ENCODE measurements around the gene TBC1D9B. TPM values are rescaled to one million over a fixed set of nuclear protein-coding genes. Genes with fewer than 3 reads are reported as not detected.
A peak's percentile ranks its signal among the peaks of the same experiment; 100 is the strongest.

TBC1D9B gene
- total RNA-seq, 4 donors from 2014 or later: 56.1 to 65.9 (median 62.7) TPM

DNA sequence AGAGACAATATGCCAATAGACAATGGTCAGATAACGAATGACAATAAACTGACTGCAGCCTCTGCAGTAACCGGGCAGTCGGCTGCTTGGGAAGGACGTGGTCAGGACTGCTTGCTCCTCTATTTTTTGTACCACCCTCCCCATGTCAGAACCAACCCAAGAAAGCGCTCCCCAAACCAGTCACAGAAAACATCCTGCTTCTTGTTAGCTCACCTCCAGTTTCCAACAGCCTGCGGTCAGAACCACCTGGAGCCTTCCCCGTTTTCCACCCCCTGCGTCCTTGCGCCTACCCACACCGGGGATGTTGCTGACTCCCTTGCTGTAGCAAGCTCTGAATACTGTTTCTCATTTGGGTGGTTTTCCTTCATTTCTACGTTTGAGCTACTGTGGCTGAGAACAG, 47.4 kb downstream of the TBC1D9B start:
- intact Hi-C loops (cut with DNase I; ENCODE audit: low total_unique reads) (no loop called here), in situ Hi-C loops (cut with MboI; ENCODE audit: low sequenced_read_pairs in 4 of 4) (loop anchor here in 1 of 4 donors (25.0 kb wide), 1 partner anchor 98 kb away; no protein-coding TSS in a partner anchor)
- H3K27me3 ChIP-seq: no peaks in the 10 kb centered on the region
- no peaks in the 10 kb centered on the region for H3K9me3 ChIP-seq
- no peak overlapping the region for H3K4me3 ChIP-seq
- peaks cover 13 to 16% of the 10 kb centered on the region in 2 donors for H3K4me1 ChIP-seq
- no peak for ATAC-seq
- no peak for DNase-seq
- peaks cover 0 to 35% of the 10 kb centered on the region in 2 donors for H3K36me3 ChIP-seq
- TF ChIP-seq POLR2A (IDR thresholded peaks at IDR 0.05): no peak
- TF ChIP-seq, protein P1, sequence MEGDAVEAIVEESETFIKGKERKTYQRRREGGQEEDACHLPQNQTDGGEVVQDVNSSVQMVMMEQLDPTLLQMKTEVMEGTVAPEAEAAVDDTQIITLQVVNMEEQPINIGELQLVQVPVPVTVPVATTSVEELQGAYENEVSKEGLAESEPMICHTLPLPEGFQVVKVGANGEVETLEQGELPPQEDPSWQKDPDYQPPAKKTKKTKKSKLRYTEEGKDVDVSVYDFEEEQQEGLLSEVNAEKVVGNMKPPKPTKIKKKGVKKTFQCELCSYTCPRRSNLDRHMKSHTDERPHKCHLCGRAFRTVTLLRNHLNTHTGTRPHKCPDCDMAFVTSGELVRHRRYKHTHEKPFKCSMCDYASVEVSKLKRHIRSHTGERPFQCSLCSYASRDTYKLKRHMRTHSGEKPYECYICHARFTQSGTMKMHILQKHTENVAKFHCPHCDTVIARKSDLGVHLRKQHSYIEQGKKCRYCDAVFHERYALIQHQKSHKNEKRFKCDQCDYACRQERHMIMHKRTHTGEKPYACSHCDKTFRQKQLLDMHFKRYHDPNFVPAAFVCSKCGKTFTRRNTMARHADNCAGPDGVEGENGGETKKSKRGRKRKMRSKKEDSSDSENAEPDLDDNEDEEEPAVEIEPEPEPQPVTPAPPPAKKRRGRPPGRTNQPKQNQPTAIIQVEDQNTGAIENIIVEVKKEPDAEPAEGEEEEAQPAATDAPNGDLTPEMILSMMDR (IDR thresholded peaks at IDR 0.05 in 4 of 5, conservative IDR thresholded peaks at IDR 0.05 in 1 of 5): no peak
- H3K27ac ChIP-seq: peak overlapping the region; percentile 89 to 98 (median 97)

DNA sequence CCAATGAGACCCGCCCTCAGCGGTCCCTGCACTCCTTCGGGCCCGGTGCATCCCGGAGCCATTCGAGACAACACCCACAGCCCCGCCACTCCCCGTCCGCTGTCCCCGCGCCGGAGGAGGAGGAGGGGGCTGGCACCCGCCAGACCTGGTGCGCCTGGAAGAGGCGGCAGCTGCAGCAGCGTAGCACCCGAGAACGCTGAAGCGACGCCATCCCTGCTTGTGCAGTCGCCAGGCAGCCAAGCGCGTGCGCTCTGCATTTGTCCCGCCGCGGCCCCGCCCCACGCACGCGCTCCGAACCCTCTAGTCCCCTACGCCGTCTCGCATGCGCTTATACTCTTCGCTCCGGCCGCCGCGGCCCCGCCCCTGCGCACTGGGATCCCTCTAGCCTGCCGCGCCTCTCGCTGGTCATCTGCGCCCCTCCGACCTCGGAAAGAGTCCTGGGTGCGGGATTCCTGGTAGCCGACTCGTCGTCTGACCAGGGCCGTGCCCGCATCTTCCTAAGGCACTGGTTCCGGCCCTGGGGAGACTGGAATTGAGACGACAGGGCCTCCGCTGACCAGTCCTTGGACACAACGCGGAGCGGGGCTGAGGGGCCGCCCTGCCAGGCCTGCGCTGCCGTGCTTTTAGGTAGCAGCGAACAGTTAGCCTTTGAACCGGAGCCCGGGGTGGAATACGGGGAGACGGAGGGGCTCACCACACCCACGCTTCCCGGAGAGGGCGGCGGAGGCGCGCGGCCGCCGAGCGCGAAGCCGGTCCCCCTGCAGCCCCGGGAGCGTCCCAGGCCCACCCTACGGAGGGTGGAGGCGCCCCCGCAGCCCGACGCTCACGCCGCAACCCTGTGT, 48.9 kb downstream of the TBC1D9B start, which contains the start of gene MRNIP:
TSS of gene MRNIP (minus strand) at position 232 of the 842 bp plus-strand sequence. CDS start at position 211, 21 bp downstream.
- in situ Hi-C loops (cut with MboI; ENCODE audit: low sequenced_read_pairs in 4 of 4) (loop anchor here in 1 of 4 donors (25.0 kb wide), 1 partner anchor 97 kb away; no protein-coding TSS in a partner anchor), intact Hi-C loops (cut with DNase I; ENCODE audit: low total_unique reads) (loop anchor here (1.0 to 5.0 kb wide), 7 partner anchors 19 to 182 kb away; partner anchors contain the start of genes CANX and TBC1D9B)
- Histone ChIP-seq H3K4me1 (peaks cover 13 to 16% of the 10 kb centered on the region in 2 donors), H3K36me3 (peaks cover 0 to 21% of the 10 kb centered on the region in 2 donors), H3K27ac (peak within 1 kb of the TSS; percentile 89 to 98 (median 97)), H3K4me3 (peak within 1 kb of the TSS; percentile 86 to 98 (median 92)), H3K27me3 (no peaks in the 10 kb centered on the region), H3K9me3 (no peaks in the 10 kb centered on the region)
- peak; percentile 94 to 95 for ATAC-seq
- peak; percentile 96 to 97 for DNase-seq
- TF ChIP-seq, protein P1 (IDR thresholded peaks at IDR 0.05 in 4 of 5, conservative IDR thresholded peaks at IDR 0.05 in 1 of 5): peak in 3 of 5 experiments; percentile 26 to 54 (median 40)
- peak; percentile 81 to 82 for TF ChIP-seq POLR2A (IDR thresholded peaks at IDR 0.05)

DNA sequence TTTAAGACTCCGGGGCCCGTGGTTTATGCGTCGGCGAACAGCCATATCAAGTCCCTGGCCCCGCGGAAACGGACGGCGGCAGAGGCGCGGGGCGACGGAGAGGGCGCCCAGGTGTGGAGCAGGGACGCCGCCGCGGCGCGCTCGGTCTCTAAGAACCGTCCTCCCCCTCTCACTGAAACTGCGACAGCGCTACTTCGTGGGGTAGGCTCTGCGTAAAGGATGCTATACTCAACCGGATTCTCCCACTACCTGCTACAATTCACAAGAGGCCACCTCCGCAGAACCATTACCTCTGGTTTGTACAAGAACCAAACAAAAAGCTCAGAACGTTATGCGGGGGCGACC, 49.5 kb downstream of the TBC1D9B start:
- H3K9me3 ChIP-seq: no peaks in the 10 kb centered on the region
- DNase-seq: no peak
- H3K4me1 ChIP-seq: peaks cover 13 to 16% of the 10 kb centered on the region in 2 donors
- H3K27ac ChIP-seq: peak overlapping the region; percentile 89 to 98 (median 97)
- H3K27me3 ChIP-seq: no peaks in the 10 kb centered on the region
- ATAC-seq: peak; percentile 62 to 66
- intact Hi-C loops (cut with DNase I; ENCODE audit: low total_unique reads): loop anchor here (1.0 to 5.0 kb wide), 7 partner anchors 18 to 181 kb away; partner anchors contain the start of genes CANX and TBC1D9B
- in situ Hi-C loops (cut with MboI; ENCODE audit: low sequenced_read_pairs in 4 of 4): loop anchor here in 1 of 4 donors (25.0 kb wide), 1 partner anchor 96 kb away; no protein-coding TSS in a partner anchor
- TF ChIP-seq, protein P1 (IDR thresholded peaks at IDR 0.05 in 4 of 5, conservative IDR thresholded peaks at IDR 0.05 in 1 of 5): no peak
- no peak for TF ChIP-seq POLR2A (IDR thresholded peaks at IDR 0.05)
- peaks cover 0 to 16% of the 10 kb centered on the region in 2 donors for H3K36me3 ChIP-seq
- H3K4me3 ChIP-seq: peak overlapping the region; percentile 86 to 98 (median 92)

DNA sequence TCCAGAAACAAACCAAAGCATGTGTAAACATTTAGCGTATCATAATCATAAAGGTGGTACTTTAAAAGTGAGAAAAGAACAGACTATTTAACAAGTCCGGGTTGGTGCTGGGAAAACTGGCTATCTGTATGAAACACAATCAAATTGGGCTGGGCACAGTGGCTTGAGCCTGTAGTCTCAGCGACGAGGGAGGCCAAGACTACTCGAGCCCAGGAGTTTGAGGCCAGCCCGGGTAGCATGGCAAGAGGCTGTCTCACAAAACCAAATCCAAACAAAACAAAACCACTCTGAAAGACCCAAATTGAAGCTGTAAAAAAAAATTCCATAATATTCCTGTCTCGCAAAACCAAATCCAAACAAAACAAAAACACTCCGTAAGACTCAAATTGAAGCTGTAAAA, 53.3 kb downstream of the TBC1D9B start:
- peaks cover 4 to 7% of the 10 kb centered on the region in 2 donors for H3K4me1 ChIP-seq
- intact Hi-C loops (cut with DNase I; ENCODE audit: low total_unique reads) (no loop called here), in situ Hi-C loops (cut with MboI; ENCODE audit: low sequenced_read_pairs in 4 of 4) (loop anchor here in 1 of 4 donors (25.0 kb wide), 1 partner anchor 92 kb away; no protein-coding TSS in a partner anchor)
- H3K4me3 ChIP-seq: no peak overlapping the region
- DNase-seq (no peak), ATAC-seq (no peak)
- no peak for TF ChIP-seq POLR2A (IDR thresholded peaks at IDR 0.05)
- TF ChIP-seq, protein P1 (IDR thresholded peaks at IDR 0.05 in 4 of 5, conservative IDR thresholded peaks at IDR 0.05 in 1 of 5): no peak
- H3K9me3 ChIP-seq: no peaks in the 10 kb centered on the region
- peaks cover 0 to 39% of the 10 kb centered on the region in 2 donors for H3K36me3 ChIP-seq
- no peak overlapping the region for H3K27ac ChIP-seq
- no peaks in the 10 kb centered on the region for H3K27me3 ChIP-seq

Data from gastrocnemius medialis (tissue), 4 donors.